ENCODE data around the gene CD37.
"Not testable (repeated sequence)": the region's sequence is repeated elsewhere in the genome, so short reads cannot be mapped to it uniquely, and the experiment has no call there.

The CD37 gene

DNA sequence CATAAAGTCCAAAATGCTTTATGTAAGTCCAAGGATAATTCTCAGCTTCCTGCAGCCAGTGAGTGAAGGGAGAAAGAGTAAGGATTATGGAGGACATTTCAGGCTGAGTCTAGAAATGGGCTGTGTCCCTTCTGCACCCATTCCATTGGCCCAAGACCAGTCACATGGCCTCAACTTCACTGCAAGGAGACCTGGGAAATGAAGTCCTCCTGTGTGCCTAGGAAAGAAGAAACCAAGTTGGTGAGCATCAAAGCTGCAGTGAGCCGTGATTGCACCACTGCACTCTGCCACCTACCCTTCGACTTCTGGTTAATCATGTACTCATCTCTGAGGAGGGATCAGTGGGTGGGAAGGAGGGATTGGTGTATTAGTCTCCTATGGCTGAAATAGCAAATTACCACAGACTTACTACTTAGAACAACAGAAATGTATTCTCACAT, 3.6 kb upstream of the CD37 start:
- Histone ChIP-seq H3K27ac (ENCODE audit: low read depth, low read length) (peak overlapping the region; percentile 97), H3F3A (ENCODE audit: control insufficient read depth, insufficient read depth) (peaks cover 70% of the 10 kb centered on the region), H3K9me2 (replicated peaks; ENCODE audit: control insufficient read depth, low read length) (no peaks in the 10 kb centered on the region), H3K9me3 (ENCODE audit: control insufficient read depth, insufficient read depth, low read length) (no peaks in the 10 kb centered on the region), H3K27me3 (ENCODE audit: control insufficient read depth, low read length) (no peaks in the 10 kb centered on the region), H4K20me1 (ENCODE audit: control insufficient read depth, insufficient read depth, low read depth, low read length) (no peaks in the 10 kb centered on the region), H3K4me1 (ENCODE audit: control insufficient read depth, low read length) (peaks cover 87% of the 10 kb centered on the region), H3K36me3 (ENCODE audit: control insufficient read depth, low read length) (peaks cover 55% of the 10 kb centered on the region), H3K79me2 (ENCODE audit: control insufficient read depth, low read length) (peaks cover 54% of the 10 kb centered on the region), H3K4me2 (ENCODE audit: low read length) (peak overlapping the region; percentile 99), H3K4me3 (ENCODE audit: low read length) (peak overlapping the region; percentile 85)
- TF ChIP-seq EZH2phosphoT487 (IDR thresholded peaks at IDR 0.05; ENCODE audit: borderline replicate concordance, low read length), result no peak
- TF ChIP-seq, protein P1, sequence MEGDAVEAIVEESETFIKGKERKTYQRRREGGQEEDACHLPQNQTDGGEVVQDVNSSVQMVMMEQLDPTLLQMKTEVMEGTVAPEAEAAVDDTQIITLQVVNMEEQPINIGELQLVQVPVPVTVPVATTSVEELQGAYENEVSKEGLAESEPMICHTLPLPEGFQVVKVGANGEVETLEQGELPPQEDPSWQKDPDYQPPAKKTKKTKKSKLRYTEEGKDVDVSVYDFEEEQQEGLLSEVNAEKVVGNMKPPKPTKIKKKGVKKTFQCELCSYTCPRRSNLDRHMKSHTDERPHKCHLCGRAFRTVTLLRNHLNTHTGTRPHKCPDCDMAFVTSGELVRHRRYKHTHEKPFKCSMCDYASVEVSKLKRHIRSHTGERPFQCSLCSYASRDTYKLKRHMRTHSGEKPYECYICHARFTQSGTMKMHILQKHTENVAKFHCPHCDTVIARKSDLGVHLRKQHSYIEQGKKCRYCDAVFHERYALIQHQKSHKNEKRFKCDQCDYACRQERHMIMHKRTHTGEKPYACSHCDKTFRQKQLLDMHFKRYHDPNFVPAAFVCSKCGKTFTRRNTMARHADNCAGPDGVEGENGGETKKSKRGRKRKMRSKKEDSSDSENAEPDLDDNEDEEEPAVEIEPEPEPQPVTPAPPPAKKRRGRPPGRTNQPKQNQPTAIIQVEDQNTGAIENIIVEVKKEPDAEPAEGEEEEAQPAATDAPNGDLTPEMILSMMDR (IDR thresholded peaks at IDR 0.05; ENCODE audit: low read depth, low read length, poor library complexity, severe bottlenecking), result no peak

DNA sequence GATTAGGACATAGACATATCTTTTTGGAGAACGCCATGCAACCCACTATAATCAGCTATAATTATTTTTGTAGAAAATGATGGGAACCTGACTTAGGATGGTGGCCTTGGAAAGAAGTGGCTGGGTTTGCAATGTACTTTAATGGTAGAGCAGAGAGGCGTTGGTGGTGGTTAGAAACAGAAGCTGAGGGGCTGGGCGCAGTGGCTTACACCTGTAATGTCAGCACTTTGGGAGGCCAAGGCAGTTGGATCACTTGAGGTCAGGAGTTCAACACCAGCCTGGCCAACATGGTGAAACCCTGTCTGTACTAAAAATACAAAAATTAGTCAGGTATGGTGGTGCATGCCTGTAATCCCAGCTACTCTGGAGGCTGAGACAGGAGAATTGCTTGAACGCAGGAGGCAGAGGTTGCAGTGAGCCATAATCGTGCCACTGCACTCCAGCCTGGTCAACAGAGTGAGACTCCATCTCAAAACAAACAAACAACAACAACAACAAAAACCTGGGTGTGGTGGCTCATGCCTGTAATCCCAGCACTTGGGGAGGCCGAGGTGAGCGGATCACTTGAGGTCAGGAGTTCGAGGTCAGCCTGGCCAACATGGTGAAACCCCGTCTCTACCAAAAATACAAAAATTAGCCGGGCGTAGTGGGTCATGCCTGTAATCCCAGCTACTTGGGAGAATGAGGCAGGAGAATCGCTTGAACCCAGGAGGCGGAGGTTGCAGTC, 2.4 kb upstream of the CD37 start:
- Histone ChIP-seq H3K4me1 (ENCODE audit: control insufficient read depth, low read length) (peaks cover 87% of the 10 kb centered on the region), H3K36me3 (ENCODE audit: control insufficient read depth, low read length) (peaks cover 62% of the 10 kb centered on the region), H3K4me2 (ENCODE audit: low read length) (peak overlapping the region; percentile 99), H3K27ac (ENCODE audit: low read depth, low read length) (peak overlapping the region; percentile 97), H3K79me2 (ENCODE audit: control insufficient read depth, low read length) (peaks cover 66% of the 10 kb centered on the region), H3F3A (ENCODE audit: control insufficient read depth, insufficient read depth) (peaks cover 70% of the 10 kb centered on the region), H3K4me3 (ENCODE audit: low read length) (peak overlapping the region; percentile 85)
- H3K9me3 ChIP-seq (ENCODE audit: control insufficient read depth, insufficient read depth, low read length); H3K9me2 ChIP-seq (replicated peaks; ENCODE audit: control insufficient read depth, low read length); H3K27me3 ChIP-seq (ENCODE audit: control insufficient read depth, low read length); H4K20me1 ChIP-seq (ENCODE audit: control insufficient read depth, insufficient read depth, low read depth, low read length): not testable (repeated sequence)

DNA sequence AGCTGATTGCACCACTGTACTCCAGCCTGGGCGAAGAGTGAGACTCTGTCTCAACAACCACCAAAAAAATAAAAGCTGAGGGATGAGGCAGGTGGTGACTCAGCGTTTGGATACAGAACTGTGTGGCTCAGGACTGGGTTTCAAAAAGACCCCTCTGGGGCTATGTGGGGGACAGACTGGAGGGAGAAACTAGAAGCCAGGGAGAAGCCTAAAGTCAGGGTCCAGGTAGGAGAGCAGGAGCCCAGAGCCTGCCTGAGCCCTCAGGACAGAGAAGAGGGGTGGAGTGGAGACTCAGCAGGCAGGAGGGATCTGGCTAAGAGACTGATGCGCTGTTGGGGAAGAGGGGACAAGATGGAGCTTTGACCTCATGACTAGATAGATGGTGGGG, 1.8 kb upstream of the CD37 start:
- H3K27ac ChIP-seq (ENCODE audit: low read depth, low read length), result peak overlapping the region; percentile 97
- no peaks in the 10 kb centered on the region for H3K27me3 ChIP-seq (ENCODE audit: control insufficient read depth, low read length)
- peak overlapping the region; percentile 85 for H3K4me3 ChIP-seq (ENCODE audit: low read length)
- H3K9me2 ChIP-seq (replicated peaks; ENCODE audit: control insufficient read depth, low read length), result no peaks in the 10 kb centered on the region
- H4K20me1 ChIP-seq (ENCODE audit: control insufficient read depth, insufficient read depth, low read depth, low read length), result 0 out of 2 replicates have a peak, but pooled peaks cover 1% of the 10 kb centered on the region
- TF ChIP-seq EZH2phosphoT487 (IDR thresholded peaks at IDR 0.05; ENCODE audit: borderline replicate concordance, low read length), result no peak
- TF ChIP-seq, protein P1 (IDR thresholded peaks at IDR 0.05; ENCODE audit: low read depth, low read length, poor library complexity, severe bottlenecking), result no peak
- peaks cover 71% of the 10 kb centered on the region for H3K79me2 ChIP-seq (ENCODE audit: control insufficient read depth, low read length)
- H3K4me2 ChIP-seq (ENCODE audit: low read length), result peak overlapping the region; percentile 99
- no peaks in the 10 kb centered on the region for H3K9me3 ChIP-seq (ENCODE audit: control insufficient read depth, insufficient read depth, low read length)
- H3K4me1 ChIP-seq (ENCODE audit: control insufficient read depth, low read length), result peaks cover 87% of the 10 kb centered on the region
- H3K36me3 ChIP-seq (ENCODE audit: control insufficient read depth, low read length), result peaks cover 67% of the 10 kb centered on the region
- peaks cover 72% of the 10 kb centered on the region for H3F3A ChIP-seq (ENCODE audit: control insufficient read depth, insufficient read depth)

DNA sequence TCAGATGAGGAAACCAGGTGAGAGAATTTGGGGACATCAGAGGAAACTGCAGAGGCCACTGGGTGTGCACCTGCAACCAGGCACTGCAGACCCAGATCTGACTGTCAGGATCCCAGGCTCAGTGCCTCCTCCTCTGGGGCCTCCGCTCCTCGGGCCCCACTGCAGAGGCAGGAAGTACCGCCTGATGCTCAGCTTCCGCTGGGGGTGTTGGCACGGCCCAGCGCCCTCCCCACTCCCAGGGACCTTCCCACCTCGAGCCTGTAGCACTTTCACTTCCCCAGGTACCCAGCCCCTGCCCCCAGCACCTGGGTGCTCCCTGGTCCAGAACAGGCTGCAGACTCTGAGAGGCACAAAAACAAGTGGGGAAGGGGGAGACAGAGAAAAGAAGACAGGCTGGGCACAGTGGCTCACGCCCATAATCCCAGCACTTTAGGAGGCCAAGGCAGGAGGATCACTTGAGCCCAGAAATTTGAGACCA, 1.4 kb upstream of the CD37 start:
- Histone ChIP-seq H3F3A (ENCODE audit: control insufficient read depth, insufficient read depth) (peaks cover 71% of the 10 kb centered on the region), H3K9me3 (ENCODE audit: control insufficient read depth, insufficient read depth, low read length) (no peaks in the 10 kb centered on the region), H3K4me2 (ENCODE audit: low read length) (peak overlapping the region; percentile 99), H3K9me2 (replicated peaks; ENCODE audit: control insufficient read depth, low read length) (no peaks in the 10 kb centered on the region), H3K27ac (ENCODE audit: low read depth, low read length) (peak overlapping the region; percentile 97), H3K27me3 (ENCODE audit: control insufficient read depth, low read length) (no peaks in the 10 kb centered on the region), H3K36me3 (ENCODE audit: control insufficient read depth, low read length) (peaks cover 66% of the 10 kb centered on the region), H3K4me3 (ENCODE audit: low read length) (peak overlapping the region; percentile 85), H3K4me1 (ENCODE audit: control insufficient read depth, low read length) (peaks cover 87% of the 10 kb centered on the region), H4K20me1 (ENCODE audit: control insufficient read depth, insufficient read depth, low read depth, low read length) (0 out of 2 replicates have a peak, but pooled peaks cover 3% of the 10 kb centered on the region), H3K79me2 (ENCODE audit: control insufficient read depth, low read length) (peaks cover 71% of the 10 kb centered on the region)
- TF ChIP-seq, protein P1 (IDR thresholded peaks at IDR 0.05; ENCODE audit: low read depth, low read length, poor library complexity, severe bottlenecking), result no peak
- TF ChIP-seq EZH2phosphoT487 (IDR thresholded peaks at IDR 0.05; ENCODE audit: borderline replicate concordance, low read length), result no peak
